Putamen (tissue), 1 donor: ENCODE measurements around the gene ITGA5.

Source experiments
- DNase-seq: peaks from one replicate; pipeline ENCODE4 v3.0.0-alpha.2; 2016; ENCODE audit warnings: low spot score

ITGA5 gene

DNA sequence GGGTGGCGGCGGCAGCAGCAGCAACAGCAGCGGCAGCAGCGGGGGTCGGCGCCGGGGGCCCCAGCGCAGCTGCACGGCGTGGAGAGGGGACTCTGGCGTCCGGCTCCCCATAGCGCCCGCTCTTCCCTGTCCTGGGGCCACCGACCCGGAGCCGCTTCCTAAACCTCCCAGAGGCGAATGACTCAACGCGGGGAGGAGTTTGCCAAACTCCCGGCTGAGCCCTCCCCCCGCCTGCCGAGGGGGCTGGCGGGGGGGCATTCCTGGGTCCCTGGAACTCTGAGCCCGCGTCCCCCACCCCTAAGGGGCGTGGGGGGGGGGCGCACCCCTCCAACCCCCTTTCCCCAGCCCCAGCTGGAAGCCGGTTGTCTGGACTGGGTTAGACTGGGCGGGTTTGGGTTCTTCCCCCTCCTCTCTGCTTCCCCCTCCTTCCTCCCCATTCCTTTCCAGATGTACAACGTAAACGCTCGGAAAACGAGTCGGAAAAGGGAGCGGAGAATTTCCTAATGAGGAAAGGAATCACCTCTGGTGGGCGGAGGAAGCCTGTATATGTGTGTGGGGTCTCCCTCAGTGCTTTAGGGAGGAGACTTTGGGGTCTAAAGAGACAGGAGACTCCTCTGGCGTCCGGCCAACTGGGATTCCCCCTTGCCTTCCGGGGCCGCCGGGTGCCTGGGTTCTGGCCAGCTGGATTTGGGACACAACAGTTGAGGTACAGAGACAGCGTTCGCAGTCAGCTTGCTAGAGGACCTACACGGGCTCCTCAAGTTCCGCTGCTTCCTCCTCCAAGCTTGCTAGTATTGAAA lies at the start of gene ITGA5:
ITGA5 (minus strand) TSS at position 179 of the 800 bp plus-strand sequence; CDS start at position 111, 68 bp downstream.
- DNase-seq = no peak

DNA sequence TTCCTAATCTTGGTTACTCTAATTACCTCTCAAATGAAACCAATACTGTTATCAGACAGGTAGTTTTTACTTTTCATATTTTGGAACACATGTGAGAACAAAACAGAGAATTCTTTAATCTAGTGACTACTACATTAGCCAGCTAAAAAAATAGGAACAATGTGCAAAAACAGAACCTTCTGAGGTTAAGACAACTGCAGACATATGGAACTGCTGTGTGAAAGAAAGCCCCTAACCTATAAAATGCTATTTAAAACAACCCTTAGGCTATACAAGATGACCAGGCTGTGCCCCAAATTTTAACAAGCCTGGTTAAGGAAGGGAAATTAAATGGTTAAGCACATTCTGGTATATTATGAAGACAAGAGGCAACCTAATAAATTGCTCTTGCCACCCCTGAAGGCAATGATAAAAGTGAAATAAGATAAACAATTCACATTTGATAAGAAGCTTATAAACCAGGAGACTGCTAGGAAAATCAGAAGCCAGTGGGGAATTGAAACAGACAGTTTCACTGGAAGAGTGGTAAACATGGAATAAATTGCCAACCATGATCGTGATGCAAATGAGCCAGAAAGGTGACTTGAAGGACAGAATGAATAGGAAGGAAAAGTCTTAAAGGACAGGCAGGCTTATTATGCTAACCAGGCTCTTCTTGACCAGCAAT lies 46.9 kb upstream of the ITGA5 start:
- DNase-seq = no peak

GRCh38 chr12:54463484-54463883 lies 44.4 kb upstream of the ITGA5 start:
- peak; percentile 71 for DNase-seq

DNA sequence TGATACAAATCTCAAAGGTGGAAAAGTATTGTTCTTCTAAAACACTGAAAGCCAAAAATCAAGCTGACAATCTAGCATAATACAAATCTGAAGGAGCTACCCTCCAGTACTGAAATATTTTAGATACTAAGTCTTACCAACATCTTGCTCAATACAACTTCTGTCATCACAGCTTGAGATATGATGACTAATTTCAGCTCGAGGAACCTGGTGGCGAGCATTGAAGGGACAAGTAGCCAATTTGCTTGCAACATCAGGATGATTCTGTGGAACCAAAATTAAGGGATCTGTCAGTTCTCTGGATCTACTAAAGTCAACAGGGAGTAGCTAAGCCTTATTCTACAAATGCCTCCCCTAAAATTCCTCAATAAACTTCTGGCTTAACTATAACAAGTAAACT lies 44.0 kb upstream of the ITGA5 start:
- no peak for DNase-seq

- no peak for DNase-seq
Measured at GRCh38 chr12:54460317-54460923, 41.4 kb upstream of the ITGA5 start.

DNA sequence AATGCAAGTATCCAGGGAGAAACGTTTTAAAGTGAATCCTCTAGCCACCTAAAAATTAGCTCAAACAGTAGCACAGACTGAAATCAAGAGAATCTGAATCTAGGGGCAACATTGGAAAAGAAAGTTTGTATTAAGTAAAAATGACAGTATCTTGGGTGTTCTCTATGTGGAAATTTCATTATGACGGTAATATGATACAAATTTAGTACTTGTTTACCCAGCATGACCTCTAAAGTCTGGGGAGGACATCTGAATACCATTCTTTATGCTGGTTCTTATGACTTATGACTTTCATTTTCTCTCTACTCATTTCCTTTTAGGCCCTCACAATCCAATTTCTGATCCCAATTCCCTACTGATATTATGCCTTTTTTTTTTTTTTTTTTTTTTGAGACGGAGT lies 40.3 kb upstream of the ITGA5 start:
- DNase-seq = no peak

DNA sequence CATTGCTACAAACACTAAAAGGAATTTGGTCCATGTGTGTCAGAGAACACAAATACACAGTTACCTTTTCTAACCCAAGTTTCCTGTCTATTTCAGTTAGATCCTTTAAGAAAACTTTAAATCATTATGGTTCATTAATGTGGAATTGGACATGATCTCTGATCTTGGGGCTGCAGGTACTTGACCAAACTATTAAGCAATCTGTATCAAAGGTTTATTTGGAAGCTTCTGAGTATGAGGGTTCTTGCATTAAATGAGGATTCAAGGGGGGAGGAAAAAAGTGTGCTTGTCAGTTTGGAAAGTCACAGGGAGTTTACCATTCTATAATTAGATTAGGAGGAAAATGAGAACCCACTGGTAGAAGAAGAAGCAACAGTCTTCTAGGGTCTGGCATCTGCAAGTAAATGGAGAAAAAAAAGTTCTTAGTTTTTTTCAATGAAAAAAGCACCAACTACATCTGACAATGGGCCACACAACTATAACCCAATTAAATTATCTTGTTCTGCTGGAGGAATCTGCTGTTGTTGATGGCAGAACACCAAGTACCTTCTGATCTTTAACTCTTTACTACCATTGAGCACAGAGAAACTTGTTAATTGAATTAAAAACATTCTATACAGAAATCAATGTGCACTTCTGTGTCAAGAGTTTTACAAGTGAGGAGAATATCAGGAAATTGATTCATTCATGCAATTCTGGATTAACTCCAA lies 36.8 kb upstream of the ITGA5 start:
- DNase-seq = no peak

DNA sequence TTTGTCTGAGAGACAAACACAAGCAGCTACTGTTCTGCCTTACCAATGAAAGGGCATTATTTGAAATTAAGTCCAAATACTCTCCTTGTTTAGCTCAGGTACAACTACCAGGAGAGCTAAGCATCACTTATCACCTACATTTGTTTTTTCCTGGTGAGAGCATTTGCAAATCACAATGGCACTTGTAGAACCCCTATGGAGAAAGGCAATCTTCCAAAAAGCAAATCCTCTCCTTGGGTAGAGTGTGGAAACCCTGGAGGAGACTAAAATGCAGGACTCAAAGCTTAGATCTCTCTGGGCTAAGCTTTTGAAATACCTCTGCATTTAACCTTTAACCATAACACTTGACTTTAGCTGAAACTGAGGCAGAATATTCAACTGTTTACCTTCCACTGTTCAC lies 33.6 kb upstream of the ITGA5 start:
- DNase-seq = no peak

DNA sequence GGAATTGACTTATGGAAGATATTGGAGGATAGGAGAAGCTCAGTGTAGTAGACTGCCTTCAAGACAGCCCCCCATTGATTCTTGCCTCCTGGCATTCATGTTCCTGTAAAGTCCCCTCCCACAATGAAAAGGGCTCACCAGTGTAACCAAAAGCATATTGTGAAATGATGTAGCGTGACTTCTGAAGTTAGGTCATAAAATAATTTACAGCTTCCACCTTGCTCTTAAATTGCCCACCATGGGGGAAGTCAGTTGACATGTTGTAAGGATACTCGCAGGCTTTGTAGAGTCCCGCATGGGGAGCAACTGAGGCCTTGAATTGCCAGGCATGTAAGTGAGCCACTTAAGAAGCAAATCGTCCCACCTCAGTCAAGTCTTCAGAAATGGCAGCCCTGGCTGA lies 29.3 kb upstream of the ITGA5 start:
- no peak for DNase-seq

- DNase-seq = no peak
Measured at GRCh38 chr12:54447917-54448316, 28.9 kb upstream of the ITGA5 start.

GRCh38 chr12:54444206-54444605 lies 25.1 kb upstream of the ITGA5 start:
- DNase-seq = no peak

GRCh38 chr12:54443446-54443845 lies 24.4 kb upstream of the ITGA5 start:
- DNase-seq = no peak

- DNase-seq = no peak
Measured at GRCh38 chr12:54442961-54443360, 23.9 kb upstream of the ITGA5 start.

DNA sequence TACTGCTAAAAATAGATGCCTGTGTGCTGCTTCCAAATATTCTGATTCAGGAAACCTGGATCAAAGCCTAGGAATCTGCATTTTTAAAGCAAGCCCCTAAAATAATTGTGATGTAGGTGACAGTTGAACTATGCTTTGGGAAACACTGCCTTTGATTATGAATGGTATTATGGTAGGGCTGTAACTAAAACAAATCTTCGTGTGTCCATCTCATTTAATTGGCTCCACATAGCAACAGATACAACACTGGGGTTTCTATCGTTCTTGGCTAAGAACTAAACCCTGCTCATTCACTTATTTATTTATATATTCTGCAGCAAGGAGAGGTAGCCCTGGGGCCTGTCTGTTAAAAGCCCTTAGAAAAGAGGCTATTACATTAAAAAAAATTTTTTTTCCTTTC lies 23.0 kb upstream of the ITGA5 start:
- no peak for DNase-seq

- DNase-seq = peak; percentile 47
Measured at GRCh38 chr12:54439521-54440255, 20.6 kb upstream of the ITGA5 start.

- no peak for DNase-seq
Measured at GRCh38 chr12:54439096-54439495, 20.0 kb upstream of the ITGA5 start.

- no peak for DNase-seq
Measured at GRCh38 chr12:54438517-54438916, 19.5 kb upstream of the ITGA5 start.

DNA sequence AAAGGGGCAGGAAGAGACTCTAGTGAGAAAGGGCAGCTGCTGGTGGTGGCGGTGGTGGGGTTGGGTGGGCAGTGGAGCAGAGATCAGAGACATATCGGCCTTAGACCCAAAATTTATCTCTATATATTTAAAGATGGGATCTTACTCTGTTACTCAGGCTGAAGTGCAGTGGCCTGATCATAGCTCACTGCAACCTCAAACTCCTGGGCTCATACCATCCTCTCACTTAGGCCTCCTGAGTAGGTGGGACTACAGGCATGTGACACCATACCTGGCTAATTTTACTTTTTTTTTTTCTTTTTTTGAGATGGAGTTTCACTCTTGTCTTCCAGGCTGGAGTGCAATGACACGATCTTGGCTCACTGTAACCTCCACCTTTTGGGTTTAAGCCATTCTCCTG lies 18.6 kb upstream of the ITGA5 start:
- DNase-seq = no peak

- DNase-seq = no peak
Measured at GRCh38 chr12:54437243-54437642, 18.2 kb upstream of the ITGA5 start.

DNA sequence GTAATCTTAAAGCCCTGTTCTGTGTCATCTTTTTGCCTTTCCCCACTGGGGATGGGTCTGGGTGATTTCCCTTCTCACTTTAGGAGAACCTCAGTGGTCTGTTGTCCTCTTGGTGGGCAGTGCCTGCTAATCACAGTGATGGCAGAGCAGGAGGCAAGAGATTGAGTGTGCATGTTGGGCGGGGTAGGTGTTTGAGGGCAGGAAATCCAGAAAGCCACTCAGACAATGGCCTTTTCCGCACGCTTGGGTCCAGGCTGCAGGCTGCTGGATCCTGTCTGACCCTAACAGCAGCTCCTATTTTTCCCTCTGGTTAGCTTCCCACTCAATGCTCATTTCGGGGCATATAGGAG lies 13.7 kb upstream of the ITGA5 start:
- no peak for DNase-seq

DNA sequence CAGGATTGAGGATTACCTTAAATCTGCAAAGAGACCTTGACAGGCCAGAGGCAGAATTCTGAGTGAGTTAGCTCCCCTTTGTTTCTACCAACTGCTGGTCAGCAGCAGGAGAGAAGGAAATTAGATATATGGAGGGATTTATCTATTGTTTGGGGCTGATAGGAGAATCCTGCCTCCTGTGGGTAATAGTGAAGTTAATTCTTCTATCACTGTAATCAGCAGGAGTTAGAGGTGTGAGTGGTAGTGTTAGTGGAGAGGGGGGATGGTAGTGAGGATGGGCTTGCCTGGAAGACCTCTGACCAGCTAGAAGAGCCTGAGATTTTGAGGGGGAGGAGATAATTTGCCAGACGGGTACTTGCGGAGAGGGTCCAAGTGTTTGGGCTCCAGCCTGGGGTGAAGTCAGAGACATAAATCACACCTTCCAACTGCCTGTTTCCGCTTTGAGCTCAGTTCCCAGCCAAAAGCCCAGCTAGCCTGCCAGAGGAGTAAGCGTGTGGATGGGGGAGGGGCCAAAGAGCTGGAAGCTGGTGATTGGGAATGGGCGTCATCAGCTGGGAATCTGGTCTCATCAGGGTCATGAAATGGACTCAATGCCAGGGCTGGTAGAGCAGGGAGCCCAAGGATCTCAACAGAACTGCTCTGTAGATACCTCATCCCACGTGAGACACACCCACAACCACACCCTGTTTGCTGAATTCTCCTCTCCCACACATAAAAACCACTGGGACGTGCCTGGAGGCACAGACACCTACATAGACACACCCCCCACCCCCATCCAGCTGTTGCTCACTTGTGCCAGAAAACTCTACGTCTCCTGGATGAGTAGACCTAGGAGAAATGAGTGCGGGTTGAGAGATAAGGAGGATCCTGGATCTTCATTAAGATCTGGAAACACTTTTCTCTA lies 13.1 kb upstream of the ITGA5 start:
- no peak for DNase-seq
